ENCODE results near the gene RASA2. TPM values are rescaled to one million over a fixed set of nuclear protein-coding genes. Genes with fewer than 3 reads are reported as not detected.

The RASA2 gene
- total and polyA plus RNA-seq, 2 of the 4 experiments (the other 2 are of a cell fraction) = 6.1 to 14.0 TPM

DNA sequence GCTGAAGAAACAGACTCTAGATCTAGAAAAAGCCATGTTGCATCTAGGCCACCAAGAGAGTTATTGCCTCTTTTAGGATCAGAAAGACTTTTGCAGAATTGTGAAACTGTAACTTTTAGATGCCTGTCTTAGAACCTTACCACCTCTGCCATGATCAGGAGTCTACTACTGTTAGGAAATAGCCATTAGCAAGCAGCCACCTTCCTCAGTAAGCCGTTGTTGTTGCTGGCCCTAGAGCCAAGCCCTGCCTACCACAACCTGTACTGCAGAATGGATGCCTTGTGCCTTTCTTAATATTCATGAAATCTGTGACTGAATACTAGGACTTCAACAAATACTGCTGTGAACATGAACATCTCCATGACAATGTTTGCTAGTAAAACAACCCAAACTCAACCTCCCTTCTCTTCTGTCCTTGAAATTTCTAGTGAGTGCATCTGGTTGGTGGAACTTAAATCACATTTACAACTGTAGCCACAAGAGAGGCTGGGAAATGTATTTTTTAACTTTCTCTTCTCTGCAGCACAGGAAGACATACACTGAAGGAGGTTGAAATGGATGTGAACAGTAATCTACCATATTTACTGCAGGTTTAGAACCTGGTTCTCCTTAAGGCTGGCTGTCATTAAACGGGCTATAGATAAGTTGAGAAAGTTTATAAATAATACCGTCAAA, 20.7 kb downstream of the RASA2 start:
- Histone ChIP-seq H3K27ac (ENCODE audit: insufficient read depth, low read length) (no peak overlapping the region), H4K5ac (ENCODE audit: low read depth, low read length) (no peak overlapping the region), H2AK9ac (replicated peaks; ENCODE audit: low read depth, low read length, poor library complexity) (no peak overlapping the region), H4K8ac (ENCODE audit: low read depth in 2 of 2, low read length in 2 of 2) (no peak overlapping the region), H3K4me1 (ENCODE audit: control insufficient read depth, insufficient read depth, low read length) (no peaks in the 10 kb centered on the region), H3K4me3 (ENCODE audit: insufficient read depth, low read depth, low read length) (no peak overlapping the region), H3K14ac (replicated peaks; ENCODE audit: low read depth, low read length) (no peak overlapping the region), H3K9me3 (ENCODE audit: control insufficient read depth, insufficient read depth, low read length) (no peaks in the 10 kb centered on the region), H3K36me3 (ENCODE audit: control insufficient read depth, insufficient read depth, low read length) (peaks cover 1% of the 10 kb centered on the region; the same call in 1 of the 2 replicates), H3K4ac (ENCODE audit: low read depth, low read length) (no peak overlapping the region), H3K23ac (ENCODE audit: low read depth, low read length) (no peak overlapping the region), H3K27me3 (ENCODE audit: control insufficient read depth, insufficient read depth, low read length) (no peaks in the 10 kb centered on the region), H2BK20ac (ENCODE audit: low read depth, low read length) (no peak overlapping the region), H2BK120ac (ENCODE audit: low read depth, low read length) (no peak overlapping the region), H3K9ac (ENCODE audit: low read depth, low read length) (no peak overlapping the region), H2BK5ac (ENCODE audit: low read depth, low read length, poor library complexity, severe bottlenecking) (no peak overlapping the region), H4K91ac (ENCODE audit: insufficient read depth, low read depth, low read length) (no peak overlapping the region), H4K20me1 (ENCODE audit: insufficient read depth, low read length) (peaks cover 30% of the 10 kb centered on the region), H3K4me2 (ENCODE audit: low read depth, low read length) (no peak overlapping the region), H3K79me1 (ENCODE audit: low read depth in 1 of 2, low read length in 2 of 2) (peaks cover 37 to 68% of the 10 kb centered on the region in 2 experiments), H2BK15ac (ENCODE audit: low read depth, low read length) (no peak overlapping the region), H2AK5ac (ENCODE audit: low read depth, low read length) (no peak overlapping the region), H3K56ac (ENCODE audit: extremely low read depth, insufficient read depth, low read length) (no peak overlapping the region), H3K18ac (ENCODE audit: low read depth, low read length) (no peak overlapping the region), H2AFZ (replicated peaks; ENCODE audit: low read length, poor library complexity) (no peak overlapping the region), H3K9me1 (ENCODE audit: insufficient read depth, low read length) (0 out of 2 replicates have a peak, but pooled peaks cover 4% of the 10 kb centered on the region)
- DNase-seq = no peak
- dilution Hi-C loops (cut with HindIII; ENCODE audit: low sequenced_read_pairs, unreplicated experiment) (no loop called here), intact Hi-C loops (cut with micrococcal nuclease) (no loop called here), in situ Hi-C loops (cut with MboI; ENCODE audit: low sequenced_read_pairs) (no loop called here)
- TF ChIP-seq CEBPB (IDR thresholded peaks at IDR 0.05; ENCODE audit: low read depth, low read length) (no peak), RAD21 (IDR thresholded peaks at IDR 0.05; ENCODE audit: low read length) (no peak), MAZ (IDR thresholded peaks at IDR 0.05; ENCODE audit: borderline replicate concordance, low read depth, low read length) (no peak), MAFK (IDR thresholded peaks at IDR 0.05; ENCODE audit: low read depth, low read length) (no peak), POLR2A (IDR thresholded peaks at IDR 0.05; ENCODE audit: low read depth, low read length) (no peak), RCOR1 (IDR thresholded peaks at IDR 0.05; ENCODE audit: insufficient replicate concordance, low read length) (no peak), RFX5 (IDR thresholded peaks at IDR 0.05; ENCODE audit: low read depth, low read length) (no peak), FOS (IDR thresholded peaks at IDR 0.05; ENCODE audit: low read depth, low read length) (no peak), SMC3 (IDR thresholded peaks at IDR 0.05; ENCODE audit: low read depth, low read length) (no peak)
- TF ChIP-seq, protein P1, sequence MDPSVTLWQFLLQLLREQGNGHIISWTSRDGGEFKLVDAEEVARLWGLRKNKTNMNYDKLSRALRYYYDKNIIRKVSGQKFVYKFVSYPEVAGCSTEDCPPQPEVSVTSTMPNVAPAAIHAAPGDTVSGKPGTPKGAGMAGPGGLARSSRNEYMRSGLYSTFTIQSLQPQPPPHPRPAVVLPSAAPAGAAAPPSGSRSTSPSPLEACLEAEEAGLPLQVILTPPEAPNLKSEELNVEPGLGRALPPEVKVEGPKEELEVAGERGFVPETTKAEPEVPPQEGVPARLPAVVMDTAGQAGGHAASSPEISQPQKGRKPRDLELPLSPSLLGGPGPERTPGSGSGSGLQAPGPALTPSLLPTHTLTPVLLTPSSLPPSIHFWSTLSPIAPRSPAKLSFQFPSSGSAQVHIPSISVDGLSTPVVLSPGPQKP (IDR thresholded peaks at IDR 0.05; ENCODE audit: borderline replicate concordance, low read depth, low read length) = no peak
- ChIA-PET POLR2A (ENCODE audit: unreplicated experiment) (no interaction called here), CTCF (no interaction called here)
- BruUV-seq (replicated peaks) = no TSS peak
- no peak for ATAC-seq (ENCODE audit: low read depth)
- 71% methylated on average over 1 of the region's 3 CpGs; no CpG with 5 or more reads in 1 of the 2 experiments for WGBS, 2 experiments (ENCODE audit: extremely low coverage in 2 of 2, insufficient read length in 1 of 2)
